Activated B cell treated with CpG ODN at 0.5 μM for 24 hours (primary cell): ENCODE results near the gene MESP1. TPM values are rescaled to one million over a fixed set of nuclear protein-coding genes. Genes with fewer than 3 reads are reported as not detected.

Experiments
- ATAC-seq: fragments of 200-7000 bp; cut with Tn5 transposase; one replicate; pipeline ENCODE4 v1.10.0; 2021; ENCODE audit warnings: low read depth, mild to moderate bottlenecking, moderate library complexity
- CTCF ChIA-PET: fragments of 350-600 bp; sonication (Branson Sonifier 250); formaldehyde crosslinking; loops from one replicate; lab custom pipeline; 2021; ENCODE audit warnings: antibody characterized with exemption; lab: Charles Lee
- POLR2A ChIA-PET: fragments of 350-600 bp; sonication (Branson Sonifier 250); formaldehyde crosslinking; loops from one replicate; lab custom pipeline; 2021; ENCODE audit warnings: antibody characterized with exemption; lab: Charles Lee
- DNase-seq: peaks from one replicate; pipeline ENCODE4 v3.0.0; 2022
- H3K27ac Mint-ChIP-seq: one replicate; pipeline ENCODE4 v1.8.0; 2020; ENCODE audit warnings: mixed read lengths
- H3K27me3 Mint-ChIP-seq: one replicate; pipeline ENCODE4 v1.8.0; 2021; ENCODE audit warnings: mixed read lengths
- H3K36me3 Mint-ChIP-seq: one replicate; pipeline ENCODE4 v1.8.0; 2021; ENCODE audit warnings: low read depth, mixed read lengths
- H3K4me1 Mint-ChIP-seq: one replicate; pipeline ENCODE4 v1.8.0; 2021; ENCODE audit warnings: mixed read lengths
- H3K4me3 Mint-ChIP-seq: one replicate; pipeline ENCODE4 v1.8.0; 2020; ENCODE audit warnings: mild to moderate bottlenecking, mixed read lengths
- H3K9me3 Mint-ChIP-seq: one replicate; pipeline ENCODE4 v1.8.0; 2020; ENCODE audit warnings: mixed read lengths
- intact Hi-C: fragments of 100-400 bp; cut with micrococcal nuclease; formaldehyde crosslinking; loops from one replicate; pipeline ENCODE4 v1.15.1; 2024
- total RNA-seq: library from RNA; stranded (reverse); gene quantifications from 2 replicates; pipeline ENCODE4 v1.2.3, GENCODE V29; 2022
- TF ChIP-seq, protein P1 (sequence below): fragments of 200-600 bp; IDR thresholded peaks from one replicate; pipeline ENCODE4 v1.8.0; 2022; ENCODE audit warnings: antibody characterized with exemption, mild to moderate bottlenecking

Gene MESP1
- total RNA-seq, 1 donor from 2014 or later = 0.24 TPM

DNA sequence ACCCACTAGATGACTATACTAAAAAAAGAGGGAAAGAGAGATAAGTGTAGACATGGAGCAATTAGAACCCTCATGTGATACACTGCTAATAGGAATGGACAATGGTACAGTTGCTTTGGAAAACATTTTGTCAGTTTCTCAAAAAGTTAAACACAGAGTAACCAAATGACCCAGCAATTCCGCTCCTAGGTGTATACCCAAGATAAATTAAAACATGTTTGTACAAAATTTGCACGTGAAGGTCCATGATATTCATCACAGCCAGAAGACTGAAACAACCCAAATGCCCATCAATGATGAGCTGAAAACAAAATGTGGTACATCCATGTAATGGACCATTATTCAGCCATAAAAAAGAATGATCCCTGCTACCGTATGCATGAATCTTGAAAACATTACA is 36.9 kb upstream of the MESP1 start:
- CTCF ChIA-PET = no interaction called here
- Mint-ChIP-seq H3K27ac (no peak overlapping the region), H3K27me3 (no peaks in the 10 kb centered on the region), H3K9me3 (peaks cover 6% of the 10 kb centered on the region), H3K4me3 (no peak overlapping the region), H3K36me3 (no peaks in the 10 kb centered on the region), H3K4me1 (peaks cover 14% of the 10 kb centered on the region)
- TF ChIP-seq, protein P1, sequence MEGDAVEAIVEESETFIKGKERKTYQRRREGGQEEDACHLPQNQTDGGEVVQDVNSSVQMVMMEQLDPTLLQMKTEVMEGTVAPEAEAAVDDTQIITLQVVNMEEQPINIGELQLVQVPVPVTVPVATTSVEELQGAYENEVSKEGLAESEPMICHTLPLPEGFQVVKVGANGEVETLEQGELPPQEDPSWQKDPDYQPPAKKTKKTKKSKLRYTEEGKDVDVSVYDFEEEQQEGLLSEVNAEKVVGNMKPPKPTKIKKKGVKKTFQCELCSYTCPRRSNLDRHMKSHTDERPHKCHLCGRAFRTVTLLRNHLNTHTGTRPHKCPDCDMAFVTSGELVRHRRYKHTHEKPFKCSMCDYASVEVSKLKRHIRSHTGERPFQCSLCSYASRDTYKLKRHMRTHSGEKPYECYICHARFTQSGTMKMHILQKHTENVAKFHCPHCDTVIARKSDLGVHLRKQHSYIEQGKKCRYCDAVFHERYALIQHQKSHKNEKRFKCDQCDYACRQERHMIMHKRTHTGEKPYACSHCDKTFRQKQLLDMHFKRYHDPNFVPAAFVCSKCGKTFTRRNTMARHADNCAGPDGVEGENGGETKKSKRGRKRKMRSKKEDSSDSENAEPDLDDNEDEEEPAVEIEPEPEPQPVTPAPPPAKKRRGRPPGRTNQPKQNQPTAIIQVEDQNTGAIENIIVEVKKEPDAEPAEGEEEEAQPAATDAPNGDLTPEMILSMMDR = no peak
- intact Hi-C loops = no loop called here
- no peak for DNase-seq
- ATAC-seq = no peak
- POLR2A ChIA-PET = interaction anchor here (0.5 kb wide), 1 partner anchor 33 kb away, joined by 3 read pairs; no protein-coding TSS in a partner anchor

DNA sequence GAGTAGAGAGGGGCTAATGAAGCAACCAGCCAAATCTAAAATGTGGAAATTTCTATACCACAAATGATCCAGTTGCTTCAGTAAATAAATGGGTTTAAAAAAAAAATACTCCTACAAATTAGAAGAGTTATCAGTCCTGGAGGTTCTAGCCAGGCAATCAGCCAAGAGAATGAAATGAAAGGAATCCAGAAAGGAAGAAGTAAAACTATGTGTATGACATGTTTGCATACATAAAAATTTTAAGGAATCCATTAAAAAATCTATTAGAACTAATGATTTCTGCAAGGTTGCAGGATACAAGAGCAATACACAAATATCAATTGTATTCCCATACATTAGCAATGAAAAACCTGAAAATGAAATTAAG is 34.7 kb upstream of the MESP1 start:
- ATAC-seq = no peak
- Mint-ChIP-seq H3K9me3 (peaks cover 6% of the 10 kb centered on the region), H3K4me1 (peaks cover 32% of the 10 kb centered on the region), H3K4me3 (no peak overlapping the region), H3K27me3 (no peaks in the 10 kb centered on the region), H3K27ac (no peak overlapping the region), H3K36me3 (no peaks in the 10 kb centered on the region)
- TF ChIP-seq, protein P1 = no peak
- ChIA-PET POLR2A (no interaction called here), CTCF (interaction anchor here (1.9 kb wide), 1 partner anchor 24 kb away, joined by 4 read pairs; no protein-coding TSS in a partner anchor)
- no peak for DNase-seq
- intact Hi-C loops = no loop called here

DNA sequence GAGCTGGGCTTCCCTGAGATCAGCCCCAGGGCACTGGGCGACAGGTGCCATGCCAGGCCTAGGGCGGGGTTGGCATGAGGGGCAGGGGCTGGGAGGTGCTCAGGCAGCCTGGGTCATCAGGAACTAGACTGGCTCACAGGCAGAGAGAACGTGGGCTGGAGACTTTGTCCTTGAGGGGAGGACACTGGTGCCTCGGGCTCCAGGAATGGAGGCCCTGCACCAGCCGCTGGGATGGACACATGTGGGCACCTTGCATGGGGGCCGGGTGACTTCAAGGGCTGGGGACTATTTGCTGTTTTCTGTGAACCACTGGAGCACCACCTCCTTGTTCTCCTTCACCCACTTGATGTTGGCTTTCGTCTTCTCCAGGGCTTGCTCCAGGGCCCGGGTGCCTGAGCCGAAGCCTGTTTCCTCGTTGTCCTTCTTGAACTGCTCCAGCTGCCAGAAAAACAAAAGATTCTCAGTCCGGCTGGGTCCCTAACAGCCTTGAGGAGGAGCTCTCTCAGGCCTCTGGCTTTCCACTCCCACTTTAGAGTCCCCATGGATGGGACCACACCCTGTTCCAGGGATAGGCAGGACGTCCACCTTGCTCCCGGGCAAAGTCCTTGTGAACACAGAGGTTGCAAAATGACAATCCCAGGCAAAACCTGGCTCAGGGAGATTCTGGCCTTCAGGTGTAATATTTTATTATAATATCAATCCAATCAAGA is 34.2 kb upstream of the MESP1 start:
- ChIA-PET POLR2A (interaction anchor here (0.6 kb wide), 1 partner anchor 101 kb away, joined by 5 read pairs; no protein-coding TSS in a partner anchor), CTCF (interaction anchor here (1.9 to 2.6 kb wide), 2 partner anchors 24 to 90 kb away, joined by 4 to 11 read pairs; no protein-coding TSS in a partner anchor)
- Mint-ChIP-seq H3K4me1 (peaks cover 38% of the 10 kb centered on the region), H3K4me3 (no peak overlapping the region), H3K9me3 (peaks cover 6% of the 10 kb centered on the region), H3K27ac (no peak overlapping the region), H3K36me3 (no peaks in the 10 kb centered on the region), H3K27me3 (no peaks in the 10 kb centered on the region)
- TF ChIP-seq, protein P1 = no peak
- DNase-seq = no peak
- intact Hi-C loops = no loop called here
- ATAC-seq = no peak

- Mint-ChIP-seq H3K4me3 (no peak overlapping the region), H3K27me3 (no peaks in the 10 kb centered on the region), H3K4me1 (peaks cover 38% of the 10 kb centered on the region), H3K9me3 (peaks cover 6% of the 10 kb centered on the region), H3K36me3 (no peaks in the 10 kb centered on the region), H3K27ac (no peak overlapping the region)
- ChIA-PET CTCF (interaction anchor here (1.9 to 2.6 kb wide), 2 partner anchors 23 to 90 kb away, joined by 4 to 11 read pairs; no protein-coding TSS in a partner anchor), POLR2A (interaction anchor here (0.6 kb wide), 1 partner anchor 101 kb away, joined by 5 read pairs; no protein-coding TSS in a partner anchor)
- ATAC-seq (no peak), DNase-seq (no peak)
- TF ChIP-seq, protein P1 = no peak
- intact Hi-C loops = no loop called here
Observed at GRCh38 chr15:89784686-89784960, 33.6 kb upstream of the MESP1 start.

GRCh38 chr15:89783861-89784685 is 33.0 kb upstream of the MESP1 start:
- no peak for ATAC-seq
- POLR2A ChIA-PET = interaction anchor here (0.6 to 1.0 kb wide), 2 partner anchors 23 to 115 kb away, joined by 4 to 12 read pairs; no protein-coding TSS in a partner anchor
- TF ChIP-seq, protein P1 = no peak
- no peak for DNase-seq
- Mint-ChIP-seq H3K9me3 (peaks cover 6% of the 10 kb centered on the region), H3K27me3 (no peaks in the 10 kb centered on the region), H3K27ac (peak overlapping the region; percentile 30), H3K4me3 (no peak overlapping the region), H3K4me1 (peaks cover 38% of the 10 kb centered on the region), H3K36me3 (no peaks in the 10 kb centered on the region)
- CTCF ChIA-PET = interaction anchor here (1.9 to 2.6 kb wide), 2 partner anchors 23 to 91 kb away, joined by 4 to 11 read pairs; no protein-coding TSS in a partner anchor
- intact Hi-C loops = loop anchor here (2.0 kb wide), 1 partner anchor 67 kb away; no protein-coding TSS in a partner anchor
